ENCODE measurements around the gene WDFY4.

GRCh38 chr10:48924988-48925387 is 240.3 kb downstream of the WDFY4 start:
- TF ChIP-seq EZH2 (IDR thresholded peaks at IDR 0.05; ENCODE audit: insufficient read depth, poor library complexity, severe bottlenecking) (no peak), EZH2phosphoT487 (IDR thresholded peaks at IDR 0.05; ENCODE audit: insufficient read depth, low read depth) (no peak)
